ENCODE results near the gene RC3H1. TPM values are rescaled to one million over a fixed set of nuclear protein-coding genes. Genes with fewer than 3 reads are reported as not detected.

Gene RC3H1
- total and polyA plus RNA-seq, 2 experiments from 2014 or later = 6.8 to 24.5 TPM

GRCh38 chr1:173893611-173894010 is 128.5 kb downstream of the RC3H1 start (continued):
- TF ChIP-seq, protein P1, sequence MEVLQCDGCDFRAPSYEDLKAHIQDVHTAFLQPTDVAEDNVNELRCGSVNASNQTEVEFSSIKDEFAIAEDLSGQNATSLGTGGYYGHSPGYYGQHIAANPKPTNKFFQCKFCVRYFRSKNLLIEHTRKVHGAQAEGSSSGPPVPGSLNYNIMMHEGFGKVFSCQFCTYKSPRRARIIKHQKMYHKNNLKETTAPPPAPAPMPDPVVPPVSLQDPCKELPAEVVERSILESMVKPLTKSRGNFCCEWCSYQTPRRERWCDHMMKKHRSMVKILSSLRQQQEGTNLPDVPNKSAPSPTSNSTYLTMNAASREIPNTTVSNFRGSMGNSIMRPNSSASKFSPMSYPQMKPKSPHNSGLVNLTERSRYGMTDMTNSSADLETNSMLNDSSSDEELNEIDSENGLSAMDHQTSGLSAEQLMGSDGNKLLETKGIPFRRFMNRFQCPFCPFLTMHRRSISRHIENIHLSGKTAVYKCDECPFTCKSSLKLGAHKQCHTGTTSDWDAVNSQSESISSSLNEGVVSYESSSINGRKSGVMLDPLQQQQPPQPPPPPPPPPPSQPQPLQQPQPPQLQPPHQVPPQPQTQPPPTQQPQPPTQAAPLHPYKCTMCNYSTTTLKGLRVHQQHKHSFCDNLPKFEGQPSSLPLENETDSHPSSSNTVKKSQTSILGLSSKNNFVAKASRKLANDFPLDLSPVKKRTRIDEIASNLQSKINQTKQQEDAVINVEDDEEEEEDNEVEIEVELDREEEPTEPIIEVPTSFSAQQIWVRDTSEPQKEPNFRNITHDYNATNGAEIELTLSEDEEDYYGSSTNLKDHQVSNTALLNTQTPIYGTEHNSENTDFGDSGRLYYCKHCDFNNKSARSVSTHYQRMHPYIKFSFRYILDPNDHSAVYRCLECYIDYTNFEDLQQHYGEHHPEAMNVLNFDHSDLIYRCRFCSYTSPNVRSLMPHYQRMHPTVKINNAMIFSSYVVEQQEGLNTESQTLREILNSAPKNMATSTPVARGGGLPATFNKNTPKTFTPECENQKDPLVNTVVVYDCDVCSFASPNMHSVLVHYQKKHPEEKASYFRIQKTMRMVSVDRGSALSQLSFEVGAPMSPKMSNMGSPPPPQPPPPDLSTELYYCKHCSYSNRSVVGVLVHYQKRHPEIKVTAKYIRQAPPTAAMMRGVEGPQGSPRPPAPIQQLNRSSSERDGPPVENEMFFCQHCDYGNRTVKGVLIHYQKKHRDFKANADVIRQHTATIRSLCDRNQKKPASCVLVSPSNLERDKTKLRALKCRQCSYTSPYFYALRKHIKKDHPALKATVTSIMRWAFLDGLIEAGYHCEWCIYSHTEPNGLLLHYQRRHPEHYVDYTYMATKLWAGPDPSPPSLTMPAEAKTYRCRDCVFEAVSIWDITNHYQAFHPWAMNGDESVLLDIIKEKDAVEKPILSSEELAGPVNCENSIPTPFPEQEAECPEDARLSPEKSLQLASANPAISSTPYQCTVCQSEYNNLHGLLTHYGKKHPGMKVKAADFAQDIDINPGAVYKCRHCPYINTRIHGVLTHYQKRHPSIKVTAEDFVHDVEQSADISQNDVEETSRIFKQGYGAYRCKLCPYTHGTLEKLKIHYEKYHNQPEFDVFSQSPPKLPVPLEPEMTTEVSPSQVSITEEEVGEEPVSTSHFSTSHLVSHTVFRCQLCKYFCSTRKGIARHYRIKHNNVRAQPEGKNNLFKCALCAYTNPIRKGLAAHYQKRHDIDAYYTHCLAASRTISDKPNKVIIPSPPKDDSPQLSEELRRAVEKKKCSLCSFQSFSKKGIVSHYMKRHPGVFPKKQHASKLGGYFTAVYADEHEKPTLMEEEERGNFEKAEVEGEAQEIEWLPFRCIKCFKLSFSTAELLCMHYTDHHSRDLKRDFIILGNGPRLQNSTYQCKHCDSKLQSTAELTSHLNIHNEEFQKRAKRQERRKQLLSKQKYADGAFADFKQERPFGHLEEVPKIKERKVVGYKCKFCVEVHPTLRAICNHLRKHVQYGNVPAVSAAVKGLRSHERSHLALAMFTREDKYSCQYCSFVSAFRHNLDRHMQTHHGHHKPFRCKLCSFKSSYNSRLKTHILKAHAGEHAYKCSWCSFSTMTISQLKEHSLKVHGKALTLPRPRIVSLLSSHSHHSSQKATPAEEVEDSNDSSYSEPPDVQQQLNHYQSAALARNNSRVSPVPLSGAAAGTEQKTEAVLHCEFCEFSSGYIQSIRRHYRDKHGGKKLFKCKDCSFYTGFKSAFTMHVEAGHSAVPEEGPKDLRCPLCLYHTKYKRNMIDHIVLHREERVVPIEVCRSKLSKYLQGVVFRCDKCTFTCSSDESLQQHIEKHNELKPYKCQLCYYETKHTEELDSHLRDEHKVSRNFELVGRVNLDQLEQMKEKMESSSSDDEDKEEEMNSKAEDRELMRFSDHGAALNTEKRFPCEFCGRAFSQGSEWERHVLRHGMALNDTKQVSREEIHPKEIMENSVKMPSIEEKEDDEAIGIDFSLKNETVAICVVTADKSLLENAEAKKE (CRISPR knock-in tag; IDR thresholded peaks at IDR 0.05) = no peak
- TF ChIP-seq EZH2phosphoT487 (IDR thresholded peaks at IDR 0.05; ENCODE audit: unreplicated experiment) (no peak), POLR2AphosphoS5 (IDR thresholded peaks at IDR 0.05; ENCODE audit: low read depth) (no peak), ZNF331 (CRISPR knock-in tag; IDR thresholded peaks at IDR 0.05; ENCODE audit: low read depth) (no peak), NANOG (IDR thresholded peaks at IDR 0.05; ENCODE audit: borderline replicate concordance) (no peak), JUNB (IDR thresholded peaks at IDR 0.05; ENCODE audit: unreplicated experiment) (no peak)

DNA sequence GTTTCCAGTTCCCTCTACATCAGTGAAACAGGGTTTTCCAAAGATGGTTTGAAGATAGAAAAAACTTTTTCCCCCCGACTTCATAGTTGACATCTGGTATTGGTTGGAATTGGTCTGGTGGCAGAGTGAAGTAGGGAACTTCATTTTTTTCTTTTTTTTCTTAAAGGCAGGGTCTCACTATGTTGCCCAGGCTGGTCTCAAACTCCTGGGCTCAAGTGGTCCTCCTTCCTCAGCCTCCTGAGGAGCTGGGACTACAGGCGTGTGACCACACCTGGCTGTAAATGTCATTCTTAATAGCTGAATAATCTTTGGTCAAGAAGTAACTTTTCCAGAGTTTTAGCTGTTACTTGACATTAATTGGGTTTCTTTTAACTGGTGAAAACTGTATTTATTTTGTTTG is 132.3 kb downstream of the RC3H1 start:
- H3K27ac Mint-ChIP-seq = no peak overlapping the region
- H3K4me1 ChIP-seq (ENCODE audit: insufficient read depth) = peaks cover 43% of the 10 kb centered on the region
- H3K4me2 ChIP-seq = no peak overlapping the region; the same call in 1 of the 2 replicates
- no peak overlapping the region for H2AFZ ChIP-seq
- no peaks in the 10 kb centered on the region for H3F3A ChIP-seq (replicated peaks; ENCODE audit: low read depth)
- DNase-seq (ENCODE audit: low spot score) = no peak
- no peaks in the 10 kb centered on the region for H3K27me3 ChIP-seq (ENCODE audit: insufficient read depth)
- no peaks in the 10 kb centered on the region for H4K20me1 ChIP-seq (replicated peaks; ENCODE audit: insufficient read depth)
- no peak overlapping the region for H3K4me3 ChIP-seq
- H3K36me3 Mint-ChIP-seq (ENCODE audit: low read depth) = peaks cover 18% of the 10 kb centered on the region
- ATAC-seq = no peak
- H3K27ac ChIP-seq (ENCODE audit: low read depth) = no peak overlapping the region
- H3K4me1 Mint-ChIP-seq = peaks cover 52% of the 10 kb centered on the region
- no peaks in the 10 kb centered on the region for H3K9me2 ChIP-seq (ENCODE audit: insufficient read depth)
- no peak overlapping the region for H3K4me3 Mint-ChIP-seq
- H3K27me3 Mint-ChIP-seq (ENCODE audit: insufficient read depth, low read depth, poor library complexity) = no peaks in the 10 kb centered on the region
- no peaks in the 10 kb centered on the region for H3K9me3 Mint-ChIP-seq
- no peaks in the 10 kb centered on the region for H3K36me3 ChIP-seq (ENCODE audit: insufficient read depth)
- H3K79me2 ChIP-seq (replicated peaks; ENCODE audit: insufficient read depth) = peaks cover 28% of the 10 kb centered on the region
- TF ChIP-seq STAT1 (IDR thresholded peaks at IDR 0.05; ENCODE audit: unreplicated experiment) = no peak
- TF ChIP-seq CREB1 (CRISPR knock-in tag; IDR thresholded peaks at IDR 0.05; ENCODE audit: low read depth) = no peak
- no peak for TF ChIP-seq NANOG (IDR thresholded peaks at IDR 0.05; ENCODE audit: borderline replicate concordance)
- TF ChIP-seq, protein P2, sequence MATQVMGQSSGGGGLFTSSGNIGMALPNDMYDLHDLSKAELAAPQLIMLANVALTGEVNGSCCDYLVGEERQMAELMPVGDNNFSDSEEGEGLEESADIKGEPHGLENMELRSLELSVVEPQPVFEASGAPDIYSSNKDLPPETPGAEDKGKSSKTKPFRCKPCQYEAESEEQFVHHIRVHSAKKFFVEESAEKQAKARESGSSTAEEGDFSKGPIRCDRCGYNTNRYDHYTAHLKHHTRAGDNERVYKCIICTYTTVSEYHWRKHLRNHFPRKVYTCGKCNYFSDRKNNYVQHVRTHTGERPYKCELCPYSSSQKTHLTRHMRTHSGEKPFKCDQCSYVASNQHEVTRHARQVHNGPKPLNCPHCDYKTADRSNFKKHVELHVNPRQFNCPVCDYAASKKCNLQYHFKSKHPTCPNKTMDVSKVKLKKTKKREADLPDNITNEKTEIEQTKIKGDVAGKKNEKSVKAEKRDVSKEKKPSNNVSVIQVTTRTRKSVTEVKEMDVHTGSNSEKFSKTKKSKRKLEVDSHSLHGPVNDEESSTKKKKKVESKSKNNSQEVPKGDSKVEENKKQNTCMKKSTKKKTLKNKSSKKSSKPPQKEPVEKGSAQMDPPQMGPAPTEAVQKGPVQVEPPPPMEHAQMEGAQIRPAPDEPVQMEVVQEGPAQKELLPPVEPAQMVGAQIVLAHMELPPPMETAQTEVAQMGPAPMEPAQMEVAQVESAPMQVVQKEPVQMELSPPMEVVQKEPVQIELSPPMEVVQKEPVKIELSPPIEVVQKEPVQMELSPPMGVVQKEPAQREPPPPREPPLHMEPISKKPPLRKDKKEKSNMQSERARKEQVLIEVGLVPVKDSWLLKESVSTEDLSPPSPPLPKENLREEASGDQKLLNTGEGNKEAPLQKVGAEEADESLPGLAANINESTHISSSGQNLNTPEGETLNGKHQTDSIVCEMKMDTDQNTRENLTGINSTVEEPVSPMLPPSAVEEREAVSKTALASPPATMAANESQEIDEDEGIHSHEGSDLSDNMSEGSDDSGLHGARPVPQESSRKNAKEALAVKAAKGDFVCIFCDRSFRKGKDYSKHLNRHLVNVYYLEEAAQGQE (IDR thresholded peaks at IDR 0.05; ENCODE audit: unreplicated experiment) = no peak
- no peak for TF ChIP-seq CTCF (conservative IDR thresholded peaks at IDR 0.05; ENCODE audit: low read depth in 2 of 2)
- TF ChIP-seq EZH2 (IDR thresholded peaks at IDR 0.05; ENCODE audit: low read depth, unreplicated experiment) = no peak
- no peak for TF ChIP-seq EZH2phosphoT487 (IDR thresholded peaks at IDR 0.05; ENCODE audit: unreplicated experiment)

All from GM23338 (cell line).